B cell (primary cell): ENCODE measurements around the gene SPG7. TPM values are rescaled to one million over a fixed set of nuclear protein-coding genes. Genes with fewer than 3 reads are reported as not detected.

Experiments used
- ATAC-seq: fragments of 200-7000 bp; cut with Tn5 transposase; one replicate; pipeline ENCODE4 v1.10.0; 2021; ENCODE audit warnings: low read depth, mild to moderate bottlenecking, moderate number of reproducible peaks, moderate library complexity
- CTCF ChIA-PET: fragments of 350-600 bp; sonication (Branson Sonifier 250); formaldehyde crosslinking; loops from one replicate; lab custom pipeline; 2021; ENCODE audit warnings: antibody characterized with exemption, inconsistent platforms; lab: Charles Lee
- POLR2A ChIA-PET: fragments of 350-600 bp; sonication (Branson Sonifier 250); formaldehyde crosslinking; loops from one replicate; lab custom pipeline; 2021; ENCODE audit warnings: antibody characterized with exemption; lab: Charles Lee
- DNase-seq: peaks from one replicate; pipeline ENCODE4 v3.0.0; 2013
- H2AFZ ChIP-seq: 2 replicates; pipeline ENCODE4 v1.6.1; 2012; ENCODE audit warnings: mild to moderate bottlenecking, low read depth, low read length; ENCODE audit not compliant: insufficient read depth, poor library complexity, severe bottlenecking
- H3K27ac ChIP-seq, 2 donors: 1 replicate in 1 of 2; 2 replicates in 1 of 2; pipeline ENCODE4 v1.5.1; 2012 to 2013; ENCODE audit warnings: low read length in 2 of 2, mild to moderate bottlenecking in 2 of 2, moderate library complexity in 1 of 2
- H3K27me3 ChIP-seq, 4 experiments: fragments of 200-600 bp in 1 of 4; sonication (generic) in 1 of 4; replicated peaks in 1 of 4; 1 replicate in 2 of 4; 2 replicates in 2 of 4; pipeline versions ENCODE4 v1.6.1 to v1.7.0; 2013 to 2016; ENCODE audit warnings: low read length in 3 of 4, mild to moderate bottlenecking in 2 of 4, mixed read lengths in 1 of 4, moderate library complexity in 1 of 4; ENCODE audit not compliant: insufficient read depth in 4 of 4, control insufficient read depth in 3 of 4; ENCODE audit errors: control extremely low read depth in 1 of 4
- H3K36me3 ChIP-seq, 2 experiments: replicated peaks in 1 of 2; 1 replicate in 1 of 2; 2 replicates in 1 of 2; pipeline versions ENCODE4 v1.6.1 to v1.7.1; 2013; ENCODE audit warnings: low read length in 1 of 2; ENCODE audit not compliant: insufficient read depth in 2 of 2, control insufficient read depth in 1 of 2; ENCODE audit errors: control extremely low read depth in 1 of 2, extremely low read depth in 1 of 2
- H3K4me1 ChIP-seq, 2 donors: fragments of 200-600 bp in 1 of 2; sonication (generic) in 1 of 2; 1 replicate in 1 of 2; 2 replicates in 1 of 2; pipeline versions ENCODE4 v1.5.1 to v1.6.1; 2013 to 2017; ENCODE audit warnings: low read length in 2 of 2; ENCODE audit not compliant: control insufficient read depth in 2 of 2, insufficient read depth in 2 of 2
- H3K4me2 ChIP-seq: replicated peaks from 2 replicates; pipeline ENCODE3; 2012; ENCODE audit warnings: mild to moderate bottlenecking, low read depth, low read length; ENCODE audit not compliant: poor library complexity, severe bottlenecking
- H3K4me3 ChIP-seq, 5 experiments: fragments of 200-600 bp in 1 of 5; sonication (generic) in 1 of 5; 1 replicate in 3 of 5; 2 replicates in 2 of 5; pipeline versions ENCODE4 v1.5.1 to v1.7.0; 2011 to 2016; ENCODE audit warnings: low read length in 4 of 5, mild to moderate bottlenecking in 4 of 5, low read depth in 2 of 5, control low read depth in 1 of 5, moderate library complexity in 1 of 5; ENCODE audit not compliant: insufficient read depth in 1 of 5; ENCODE audit errors: control extremely low read depth in 1 of 5, extremely low read depth in 1 of 5
- H3K79me2 ChIP-seq: fragments of 200-600 bp; sonication (generic); one replicate; pipeline ENCODE4 v1.6.0; 2016; ENCODE audit warnings: low read length; ENCODE audit not compliant: control insufficient read depth, insufficient read depth
- H3K9ac ChIP-seq: fragments of 200-600 bp; sonication (generic); 2 replicates; pipeline ENCODE4 v1.6.1; 2017; ENCODE audit warnings: mild to moderate bottlenecking, low read length, moderate library complexity
- H3K9me3 ChIP-seq, 3 donors: one replicate each; pipeline versions ENCODE4 v1.6.1 to v1.7.1; 2013; ENCODE audit warnings: low read length in 2 of 3; ENCODE audit not compliant: control insufficient read depth in 2 of 3, insufficient read depth in 1 of 3; ENCODE audit errors: control extremely low read depth in 1 of 3
- H4K20me1 ChIP-seq: 2 replicates; pipeline ENCODE4 v1.6.0; 2012; ENCODE audit warnings: mild to moderate bottlenecking, low read length; ENCODE audit not compliant: insufficient read depth, control insufficient read depth, poor library complexity, severe bottlenecking
- H3K27ac Mint-ChIP-seq: one replicate; pipeline ENCODE4 v1.8.0; 2021; ENCODE audit warnings: mixed read lengths
- H3K27me3 Mint-ChIP-seq: one replicate; pipeline ENCODE4 v1.8.0; 2021; ENCODE audit warnings: mixed read lengths
- H3K4me1 Mint-ChIP-seq: one replicate; pipeline ENCODE4 v1.8.0; 2021; ENCODE audit warnings: mixed read lengths
- H3K4me3 Mint-ChIP-seq: one replicate; pipeline ENCODE4 v1.8.0; 2021; ENCODE audit warnings: mixed read lengths
- H3K9me3 Mint-ChIP-seq: one replicate; pipeline ENCODE4 v1.8.0; 2022; ENCODE audit warnings: mixed read lengths; ENCODE audit not compliant: insufficient read depth
- CTCF ChIP-seq: fragments of 200-600 bp; IDR thresholded peaks from one replicate; pipeline ENCODE4 v1.8.0; 2022; ENCODE audit warnings: antibody characterized with exemption, mild to moderate bottlenecking
- EZH2 ChIP-seq: IDR thresholded peaks from 2 replicates; pipeline ENCODE4 v1.6.1; 2012; ENCODE audit warnings: borderline replicate concordance, low read depth, mild to moderate bottlenecking, moderate library complexity, low read length; ENCODE audit not compliant: insufficient read depth, poor library complexity, severe bottlenecking
- WGBS: methylation state at CpG from one replicate; pipeline ENCODE4 v1.1.5; 2013; ENCODE audit warnings: missing lambda C conversion rate; ENCODE audit not compliant: insufficient coverage; 5-methylcytosine and 5-hydroxymethylcytosine counted together
- intact Hi-C: fragments of 100-400 bp; cut with micrococcal nuclease; formaldehyde crosslinking; loops from one replicate; pipeline ENCODE4 v1.10.0; 2022
- polyA plus RNA-seq: library from polyadenylated mRNA; depleted of rRNA; stranded (reverse); fragments of >200 nt; gene quantifications from 2 replicates; pipeline ENCODE4 v1.2.3, GENCODE V29; 2012
- total RNA-seq, 2 donors: library from RNA; stranded (reverse); fragments of 120-200 nt in 1 of 2; gene quantifications; 1 replicate in 1 of 2; 2 replicates in 1 of 2; pipeline versions ENCODE4 v1.2.3 to v1.2.4, GENCODE V29; 2013 to 2022

SPG7 gene
- total and polyA plus RNA-seq, 2 donors (not counting 1 experiment from before 2014, with no cell fraction given): 146 to 157 TPM

- Histone ChIP-seq H3K79me2 (peaks cover 24% of the 10 kb centered on the region), H3K27me3 (no peaks in the 10 kb centered on the region), H3K36me3 (peaks cover 9 to 45% of the 10 kb centered on the region in 2 experiments), H3K4me3 (no peak overlapping the region), H3K4me2 (no peak overlapping the region), H4K20me1 (no peaks in the 10 kb centered on the region), H3K9me3 (no peaks in the 10 kb centered on the region), H3K4me1 (peaks cover 0 to 3% of the 10 kb centered on the region in 2 donors), H3K27ac (no peak overlapping the region), H2AFZ (no peak overlapping the region), H3K9ac (no peak overlapping the region)
- intact Hi-C loops: no loop called here
- Mint-ChIP-seq H3K4me1 (peaks cover 2% of the 10 kb centered on the region), H3K4me3 (no peak overlapping the region), H3K9me3 (no peaks in the 10 kb centered on the region), H3K27me3 (no peaks in the 10 kb centered on the region), H3K27ac (no peak overlapping the region)
- DNase-seq (no peak), ATAC-seq (no peak)
- ChIA-PET CTCF (no interaction called here), POLR2A (no interaction called here)
- 98% methylated on average over 12 of the region's 17 CpGs for WGBS
- TF ChIP-seq CTCF (no peak), EZH2 (no peak)
Measured at GRCh38 chr16:89545044-89545830, 37.0 kb downstream of the SPG7 start.

- Histone ChIP-seq H3K4me2 (no peak overlapping the region), H4K20me1 (no peaks in the 10 kb centered on the region), H2AFZ (no peak overlapping the region), H3K27ac (no peak overlapping the region), H3K9ac (no peak overlapping the region), H3K27me3 (no peaks in the 10 kb centered on the region), H3K4me3 (no peak overlapping the region), H3K9me3 (no peaks in the 10 kb centered on the region), H3K4me1 (peaks cover 0 to 3% of the 10 kb centered on the region in 2 donors), H3K79me2 (peaks cover 24% of the 10 kb centered on the region), H3K36me3 (peaks cover 9 to 53% of the 10 kb centered on the region in 2 experiments)
- 99% methylated on average over 13 of the region's 26 CpGs for WGBS
- POLR2A ChIA-PET: no interaction called here
- H3K27me3 Mint-ChIP-seq: no peaks in the 10 kb centered on the region
- no peak overlapping the region for H3K4me3 Mint-ChIP-seq
- H3K4me1 Mint-ChIP-seq: peaks cover 2% of the 10 kb centered on the region
- intact Hi-C loops: no loop called here
- no peak overlapping the region for H3K27ac Mint-ChIP-seq
- H3K9me3 Mint-ChIP-seq: no peaks in the 10 kb centered on the region
- DNase-seq: no peak
- TF ChIP-seq EZH2 (no peak), CTCF (no peak)
- CTCF ChIA-PET: no interaction called here
- no peak for ATAC-seq
Measured at GRCh38 chr16:89545831-89546574, 37.8 kb downstream of the SPG7 start.
